Gastrocnemius medialis (tissue), 4 donors: ENCODE results near the gene TIMM17B.

ENCODE experiments used
- CTCF ChIP-seq, 5 experiments: fragments of 450-650 bp in 3 of 5; fragments of 200-600 bp in 2 of 5; sonication (generic) in 2 of 5; IDR thresholded peaks in 4 of 5; conservative IDR thresholded peaks in 1 of 5; 1 replicate in 4 of 5; 2 replicates in 1 of 5; pipeline ENCODE4 v1.5.1; 2016 to 2019; ENCODE audit warnings: antibody characterized with exemption in 5 of 5, mild to moderate bottlenecking in 3 of 5, moderate library complexity in 3 of 5
- POLR2A ChIP-seq, 2 donors: fragments of 450-650 bp; IDR thresholded peaks; one replicate each; pipeline ENCODE4 v1.6.1; 2017; ENCODE audit warnings: antibody characterized with exemption in 2 of 2, mild to moderate bottlenecking in 2 of 2, moderate library complexity in 2 of 2

GRCh38 chrX:48924270-48924669 lies 26.7 kb upstream of the TIMM17B start:
- TF ChIP-seq CTCF (IDR thresholded peaks at IDR 0.05 in 4 of 5, conservative IDR thresholded peaks at IDR 0.05 in 1 of 5) (no peak), POLR2A (IDR thresholded peaks at IDR 0.05) (no peak)
